KMS-11 (cell line): ENCODE data around the gene MTMR2.

Experiments
- H2AFZ ChIP-seq: fragments of 200-600 bp; sonication (generic); 2 replicates; pipeline ENCODE4 v1.6.1; 2016; ENCODE audit warnings: antibody characterized with exemption, mixed run types, low read depth
- H3K27ac ChIP-seq: fragments of 200-600 bp; sonication (generic); 2 replicates; pipeline ENCODE4 v1.6.1; 2016; ENCODE audit warnings: mild to moderate bottlenecking, mixed run types
- H3K27me3 ChIP-seq: fragments of 200-600 bp; sonication (generic); 2 replicates; pipeline ENCODE4 v1.6.1; 2017; ENCODE audit warnings: mild to moderate bottlenecking, low read depth, mixed run types, moderate library complexity; ENCODE audit not compliant: insufficient read depth
- H3K36me3 ChIP-seq: fragments of 200-600 bp; sonication (generic); 2 replicates; pipeline ENCODE4 v1.6.1; 2017; ENCODE audit warnings: mild to moderate bottlenecking, mixed run types; ENCODE audit not compliant: insufficient read depth
- H3K4me1 ChIP-seq: fragments of 200-600 bp; sonication (generic); 2 replicates; pipeline ENCODE4 v1.6.1; 2016; ENCODE audit warnings: mild to moderate bottlenecking, low read depth, mixed run types; ENCODE audit not compliant: poor library complexity, severe bottlenecking
- H3K4me2 ChIP-seq: fragments of 200-600 bp; sonication (generic); 2 replicates; pipeline ENCODE4 v1.7.0; 2016; ENCODE audit warnings: mild to moderate bottlenecking, mixed run types
- H3K4me3 ChIP-seq: fragments of 200-600 bp; sonication (generic); IDR thresholded peaks from 2 replicates; pipeline ENCODE4 v1.6.1; 2017; ENCODE audit warnings: low read depth, low read length, mixed read lengths; ENCODE audit not compliant: insufficient read depth
- H3K79me2 ChIP-seq: fragments of 200-600 bp; sonication (generic); 2 replicates; pipeline ENCODE4 v1.6.1; 2016; ENCODE audit warnings: low read depth, mixed run types; ENCODE audit not compliant: insufficient read depth
- H3K9ac ChIP-seq: fragments of 200-600 bp; sonication (generic); 2 replicates; pipeline ENCODE4 v1.6.1; 2016; ENCODE audit warnings: mild to moderate bottlenecking, mixed run types
- H4K20me1 ChIP-seq: fragments of 200-600 bp; sonication (generic); 2 replicates; pipeline ENCODE4 v1.6.1; 2016; ENCODE audit warnings: mild to moderate bottlenecking, mixed run types; ENCODE audit not compliant: insufficient read depth
- CTCF ChIP-seq: fragments of 200-600 bp; sonication (generic); conservative IDR thresholded peaks from 2 replicates; pipeline ENCODE4 v1.6.1; 2017; ENCODE audit warnings: low read depth, mild to moderate bottlenecking, antibody characterized with exemption, low read length, moderate library complexity, mixed read lengths

MTMR2 gene

DNA sequence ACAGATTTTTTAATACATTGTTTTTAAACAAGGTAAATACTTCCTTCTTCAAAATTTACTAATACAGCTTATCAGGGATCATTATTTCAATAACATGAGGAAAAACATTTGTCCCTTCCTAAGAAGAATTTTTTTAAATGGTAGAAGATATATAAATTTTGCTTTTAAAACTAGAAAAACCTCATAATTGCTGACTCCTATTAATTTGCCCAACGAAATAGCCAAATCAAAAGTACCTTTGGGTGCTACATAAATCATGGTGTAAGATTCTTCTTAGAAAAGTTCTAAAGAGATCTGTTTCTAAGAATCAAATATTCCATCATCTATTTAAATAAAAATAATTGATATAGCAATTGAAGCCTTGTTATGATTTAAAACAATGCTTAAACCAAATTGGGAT lies 78.7 kb downstream of the MTMR2 start:
- Histone ChIP-seq H3K27ac (no peak overlapping the region), H3K9ac (no peak overlapping the region), H3K4me2 (no peak overlapping the region), H2AFZ (no peak overlapping the region), H3K79me2 (no peaks in the 10 kb centered on the region), H3K36me3 (no peaks in the 10 kb centered on the region), H3K4me1 (no peaks in the 10 kb centered on the region), H3K4me3 (no peak overlapping the region), H3K27me3 (no peaks in the 10 kb centered on the region), H4K20me1 (no peaks in the 10 kb centered on the region)
- TF ChIP-seq CTCF, result no peak

DNA sequence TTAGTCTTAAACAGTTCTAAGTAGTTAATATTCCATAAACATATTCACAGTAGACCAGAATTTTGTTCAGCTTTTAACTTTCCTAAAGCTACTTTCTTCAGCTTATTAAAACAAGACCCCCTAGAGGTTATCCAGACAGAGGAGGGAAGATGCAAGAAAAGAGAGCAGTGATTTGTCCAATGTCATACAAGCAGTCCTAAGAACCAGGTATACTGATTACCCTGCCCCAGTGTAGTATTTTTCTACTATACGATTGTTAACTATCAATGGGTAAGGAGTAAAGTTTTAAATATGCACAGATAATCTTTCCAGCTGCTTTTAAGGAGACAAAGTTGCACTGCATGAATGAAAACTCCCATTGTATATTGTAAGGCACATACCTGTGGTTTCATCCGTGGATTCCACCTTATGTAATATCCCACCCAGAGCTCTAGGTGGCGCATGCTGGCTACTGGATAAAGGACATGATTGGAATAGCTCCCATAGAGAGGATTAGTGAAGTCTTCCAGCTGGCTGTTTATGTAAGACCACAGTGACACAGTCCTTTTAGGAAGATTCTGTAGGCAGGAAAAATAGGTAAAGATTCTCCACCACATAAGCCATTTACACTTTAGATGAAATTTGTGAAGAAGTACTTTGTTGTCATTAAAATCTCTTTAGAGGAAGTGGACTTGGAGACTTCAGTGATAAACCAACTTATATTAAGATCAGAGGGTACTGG lies 88.0 kb downstream of the MTMR2 start:
- H3K27me3 ChIP-seq, result no peaks in the 10 kb centered on the region
- no peaks in the 10 kb centered on the region for H3K79me2 ChIP-seq
- TF ChIP-seq CTCF, result peak; percentile 82
- no peak overlapping the region for H3K9ac ChIP-seq
- H3K36me3 ChIP-seq, result no peaks in the 10 kb centered on the region
- H3K4me3 ChIP-seq, result no peak overlapping the region
- H3K27ac ChIP-seq, result no peak overlapping the region
- H4K20me1 ChIP-seq, result no peaks in the 10 kb centered on the region
- H3K4me1 ChIP-seq, result peaks cover 5% of the 10 kb centered on the region
- H3K4me2 ChIP-seq, result no peak overlapping the region
- H2AFZ ChIP-seq, result no peak overlapping the region

- no peak overlapping the region for H3K27ac ChIP-seq
- H3K4me2 ChIP-seq, result no peak overlapping the region
- H3K4me1 ChIP-seq, result peaks cover 5% of the 10 kb centered on the region
- H2AFZ ChIP-seq, result no peak overlapping the region
- no peak overlapping the region for H3K4me3 ChIP-seq
- no peak overlapping the region for H3K9ac ChIP-seq
- H3K27me3 ChIP-seq, result no peaks in the 10 kb centered on the region
- H4K20me1 ChIP-seq, result no peaks in the 10 kb centered on the region
- no peaks in the 10 kb centered on the region for H3K79me2 ChIP-seq
- TF ChIP-seq CTCF, result no peak
- no peaks in the 10 kb centered on the region for H3K36me3 ChIP-seq
Measured at GRCh38 chr11:95835351-95835750, 88.6 kb downstream of the MTMR2 start.

DNA sequence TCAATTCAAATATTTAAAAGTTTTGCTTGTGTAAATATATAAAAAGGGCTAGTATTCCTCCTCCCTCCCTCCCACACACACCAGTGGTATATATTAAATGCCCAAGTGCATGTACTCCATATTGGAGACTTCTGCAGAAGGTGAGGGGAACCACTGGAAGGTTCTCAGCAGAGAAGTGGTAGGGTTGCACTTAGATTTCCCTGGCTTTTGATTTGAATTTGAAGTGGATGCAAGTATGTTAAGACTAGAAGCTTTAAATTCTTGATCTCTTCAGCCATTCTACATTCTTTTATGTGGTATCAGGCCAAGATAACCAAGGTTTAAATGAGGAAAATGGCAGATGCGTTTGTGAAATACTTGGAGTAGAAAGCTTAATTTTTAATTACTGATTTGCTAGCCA lies 90.5 kb downstream of the MTMR2 start:
- H4K20me1 ChIP-seq, result no peaks in the 10 kb centered on the region
- H3K79me2 ChIP-seq, result no peaks in the 10 kb centered on the region
- no peak overlapping the region for H3K4me2 ChIP-seq
- H3K36me3 ChIP-seq, result no peaks in the 10 kb centered on the region
- H3K27ac ChIP-seq, result no peak overlapping the region
- TF ChIP-seq CTCF, result no peak
- peaks cover 5% of the 10 kb centered on the region for H3K4me1 ChIP-seq
- H3K4me3 ChIP-seq, result no peak overlapping the region
- H3K9ac ChIP-seq, result no peak overlapping the region
- no peak overlapping the region for H2AFZ ChIP-seq
- no peaks in the 10 kb centered on the region for H3K27me3 ChIP-seq
